ENCODE data around the gene TRERF1. TPM values are rescaled to one million over a fixed set of nuclear protein-coding genes. Genes with fewer than 3 reads are reported as not detected.

Gene TRERF1
- total RNA-seq, 1 donor from 2014 or later, result 8.3 TPM

- no peaks in the 10 kb centered on the region for H3K36me3 ChIP-seq
- no peak overlapping the region for H3K27ac Mint-ChIP-seq
Observed at GRCh38 chr6:42389736-42390135, 62.0 kb downstream of the TRERF1 start.

DNA sequence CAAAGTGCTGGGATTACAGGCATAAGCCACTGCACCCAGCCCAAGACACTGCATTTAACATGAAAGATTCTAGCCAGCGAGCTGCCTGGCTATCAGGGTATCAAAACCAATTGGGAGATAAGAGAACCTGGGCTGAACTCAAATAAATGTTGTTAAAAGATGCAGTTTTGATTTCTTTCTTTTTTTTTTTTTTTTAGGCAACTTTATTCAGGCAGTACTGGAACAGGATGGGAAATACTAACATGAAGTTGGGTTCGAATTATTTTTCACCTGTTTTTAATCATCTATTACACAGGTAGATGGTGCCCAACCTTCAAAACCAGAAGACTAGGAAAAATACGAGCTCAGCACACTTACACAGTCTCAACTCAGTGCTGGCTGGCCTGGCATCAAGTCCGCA is 63.7 kb downstream of the TRERF1 start:
- no peak overlapping the region for H3K4me2 ChIP-seq
- DNase-seq (ENCODE audit: low spot score), result no peak
- H3F3A ChIP-seq (ENCODE audit: low read depth), result no peaks in the 10 kb centered on the region
- Mint-ChIP-seq H3K36me3 (no peaks in the 10 kb centered on the region), H3K27me3 (ENCODE audit: insufficient read depth, low read depth) (peaks cover 3% of the 10 kb centered on the region), H3K9me3 (no peaks in the 10 kb centered on the region), H3K4me3 (no peak overlapping the region), H3K27ac (no peak overlapping the region), H3K4me1 (peaks cover 11% of the 10 kb centered on the region)
- H2AFZ ChIP-seq (replicated peaks), result no peak overlapping the region
- no peak for TF ChIP-seq EZH2 (IDR thresholded peaks at IDR 0.05)
- no peak for TF ChIP-seq EZH2phosphoT487 (IDR thresholded peaks at IDR 0.05)
- TF ChIP-seq CTCF (IDR thresholded peaks at IDR 0.05), result no peak
- peaks cover 16% of the 10 kb centered on the region for H3K4me1 ChIP-seq
- no peaks in the 10 kb centered on the region for H3K9me3 ChIP-seq (ENCODE audit: low read depth)
- peaks cover 95% of the 10 kb centered on the region for H3K79me2 ChIP-seq (ENCODE audit: low read depth)
- H3K27me3 ChIP-seq, result no peaks in the 10 kb centered on the region
- peaks cover 59% of the 10 kb centered on the region for H4K20me1 ChIP-seq (ENCODE audit: low read depth)
- H3K9ac ChIP-seq, result no peak overlapping the region
- no peaks in the 10 kb centered on the region for H3K36me3 ChIP-seq
- no peak overlapping the region for H3K27ac ChIP-seq
- no peak overlapping the region for H3K4me3 ChIP-seq

More at GRCh38 chr6:42389736-42390135, 62.0 kb downstream of the TRERF1 start:
- Mint-ChIP-seq H3K9me3 (no peaks in the 10 kb centered on the region), H3K4me3 (no peak overlapping the region), H3K4me1 (peaks cover 25% of the 10 kb centered on the region), H3K27me3 (ENCODE audit: insufficient read depth, low read depth) (peaks cover 3% of the 10 kb centered on the region), H3K36me3 (no peaks in the 10 kb centered on the region)
- no peak for DNase-seq (ENCODE audit: low spot score)
- Histone ChIP-seq H3K27me3 (no peaks in the 10 kb centered on the region), H3K4me2 (peak overlapping the region; percentile 31), H3K4me3 (no peak overlapping the region), H3K79me2 (ENCODE audit: low read depth) (peaks cover 96% of the 10 kb centered on the region), H3F3A (ENCODE audit: low read depth) (peaks cover 2% of the 10 kb centered on the region), H3K4me1 (peaks cover 31% of the 10 kb centered on the region), H3K9ac (no peak overlapping the region), H3K27ac (peak overlapping the region; percentile 29), H4K20me1 (ENCODE audit: low read depth) (peaks cover 68% of the 10 kb centered on the region), H3K9me3 (ENCODE audit: low read depth) (no peaks in the 10 kb centered on the region), H2AFZ (replicated peaks) (no peak overlapping the region)
- TF ChIP-seq CTCF (IDR thresholded peaks at IDR 0.05), result no peak
- no peak for TF ChIP-seq EZH2phosphoT487 (IDR thresholded peaks at IDR 0.05)
- no peak for TF ChIP-seq EZH2 (IDR thresholded peaks at IDR 0.05)

DNA sequence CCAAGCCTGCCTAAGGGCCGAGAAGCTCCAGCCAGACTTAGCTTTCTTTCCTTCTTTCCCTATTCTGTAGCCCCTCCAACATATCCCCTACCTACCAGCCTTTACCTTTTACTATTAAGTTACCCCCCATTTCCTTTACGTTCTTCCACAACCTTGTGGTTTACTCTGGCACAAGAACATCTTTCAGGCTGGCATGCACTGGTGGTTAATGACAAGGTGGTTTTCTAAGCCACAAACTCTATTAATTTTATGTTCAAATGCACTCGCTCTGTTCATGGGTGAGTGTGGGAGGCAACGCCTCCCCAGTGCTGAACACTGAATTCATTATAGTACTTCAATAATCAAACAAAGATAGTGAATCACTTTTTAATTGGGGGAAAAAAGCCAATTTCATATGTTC is 64.4 kb downstream of the TRERF1 start:
- Mint-ChIP-seq H3K4me1 (peaks cover 6% of the 10 kb centered on the region), H3K27me3 (ENCODE audit: insufficient read depth, low read depth) (peaks cover 3% of the 10 kb centered on the region), H3K36me3 (no peaks in the 10 kb centered on the region), H3K4me3 (no peak overlapping the region), H3K9me3 (no peaks in the 10 kb centered on the region), H3K27ac (no peak overlapping the region)
- H3K79me2 ChIP-seq (ENCODE audit: low read depth), result peaks cover 89% of the 10 kb centered on the region
- H3K9me3 ChIP-seq (ENCODE audit: low read depth), result no peaks in the 10 kb centered on the region
- H3K27ac ChIP-seq, result no peak overlapping the region
- no peaks in the 10 kb centered on the region for H3K36me3 ChIP-seq
- no peaks in the 10 kb centered on the region for H3K27me3 ChIP-seq
- no peak overlapping the region for H3K4me3 ChIP-seq
- H3K9ac ChIP-seq, result no peak overlapping the region
- TF ChIP-seq CTCF (IDR thresholded peaks at IDR 0.05) (no peak), EZH2 (IDR thresholded peaks at IDR 0.05) (no peak), EZH2phosphoT487 (IDR thresholded peaks at IDR 0.05) (no peak)
- no peak for DNase-seq (ENCODE audit: low spot score)
- no peak overlapping the region for H2AFZ ChIP-seq (replicated peaks)
- no peaks in the 10 kb centered on the region for H3F3A ChIP-seq (ENCODE audit: low read depth)
- H3K4me2 ChIP-seq, result no peak overlapping the region
- peaks cover 52% of the 10 kb centered on the region for H4K20me1 ChIP-seq (ENCODE audit: low read depth)
- peaks cover 14% of the 10 kb centered on the region for H3K4me1 ChIP-seq
